GM12864 (cell line): ENCODE data around the gene PPIP5K1.
"Not testable (repeated sequence)": the region's sequence is repeated elsewhere in the genome, so short reads cannot be mapped to it uniquely, and the experiment has no call there.

Experiments used
- DNase-seq: peaks from one replicate; pipeline ENCODE4 v3.0.0-alpha.2; 2011; ENCODE audit warnings: low read depth
- H3K4me3 ChIP-seq: 2 replicates; pipeline ENCODE4 v1.5.1; 2011; ENCODE audit warnings: mild to moderate bottlenecking, low read depth, low read length, control low read depth
- TF ChIP-seq, protein P1 (sequence below): IDR thresholded peaks from 2 replicates; pipeline ENCODE4 v1.5.1; 2011; ENCODE audit warnings: low read depth, mild to moderate bottlenecking, moderate library complexity, low read length, control low read depth, inconsistent platforms; ENCODE audit errors: missing control alignments

The PPIP5K1 gene

GRCh38 chr15:43538091-43538490 lies 51.9 kb downstream of the PPIP5K1 start:
- DNase-seq = no peak
- H3K4me3 ChIP-seq = no peak overlapping the region
- TF ChIP-seq, protein P1, sequence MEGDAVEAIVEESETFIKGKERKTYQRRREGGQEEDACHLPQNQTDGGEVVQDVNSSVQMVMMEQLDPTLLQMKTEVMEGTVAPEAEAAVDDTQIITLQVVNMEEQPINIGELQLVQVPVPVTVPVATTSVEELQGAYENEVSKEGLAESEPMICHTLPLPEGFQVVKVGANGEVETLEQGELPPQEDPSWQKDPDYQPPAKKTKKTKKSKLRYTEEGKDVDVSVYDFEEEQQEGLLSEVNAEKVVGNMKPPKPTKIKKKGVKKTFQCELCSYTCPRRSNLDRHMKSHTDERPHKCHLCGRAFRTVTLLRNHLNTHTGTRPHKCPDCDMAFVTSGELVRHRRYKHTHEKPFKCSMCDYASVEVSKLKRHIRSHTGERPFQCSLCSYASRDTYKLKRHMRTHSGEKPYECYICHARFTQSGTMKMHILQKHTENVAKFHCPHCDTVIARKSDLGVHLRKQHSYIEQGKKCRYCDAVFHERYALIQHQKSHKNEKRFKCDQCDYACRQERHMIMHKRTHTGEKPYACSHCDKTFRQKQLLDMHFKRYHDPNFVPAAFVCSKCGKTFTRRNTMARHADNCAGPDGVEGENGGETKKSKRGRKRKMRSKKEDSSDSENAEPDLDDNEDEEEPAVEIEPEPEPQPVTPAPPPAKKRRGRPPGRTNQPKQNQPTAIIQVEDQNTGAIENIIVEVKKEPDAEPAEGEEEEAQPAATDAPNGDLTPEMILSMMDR = no peak

DNA sequence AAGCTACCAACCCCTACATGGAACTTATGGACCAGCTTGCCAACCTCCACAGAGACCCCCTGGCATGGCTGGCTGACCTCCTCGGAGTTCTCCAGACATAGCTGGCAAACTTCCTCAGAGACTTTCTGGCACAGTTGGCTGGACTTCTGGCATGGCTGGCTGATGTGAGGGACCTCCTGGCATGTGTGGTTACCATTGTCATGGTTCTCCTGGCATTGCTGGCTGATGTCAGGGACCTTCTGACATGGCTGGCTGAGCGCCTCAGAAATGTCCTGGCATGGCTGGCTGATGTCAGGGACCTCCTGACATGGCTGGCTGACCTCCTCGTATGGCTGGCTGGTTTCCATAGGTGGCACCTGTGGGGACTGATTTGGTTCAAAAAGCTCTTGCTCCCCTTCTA lies 55.1 kb downstream of the PPIP5K1 start:
- no peak for DNase-seq
- TF ChIP-seq, protein P1 = no peak
- H3K4me3 ChIP-seq = no peak overlapping the region

DNA sequence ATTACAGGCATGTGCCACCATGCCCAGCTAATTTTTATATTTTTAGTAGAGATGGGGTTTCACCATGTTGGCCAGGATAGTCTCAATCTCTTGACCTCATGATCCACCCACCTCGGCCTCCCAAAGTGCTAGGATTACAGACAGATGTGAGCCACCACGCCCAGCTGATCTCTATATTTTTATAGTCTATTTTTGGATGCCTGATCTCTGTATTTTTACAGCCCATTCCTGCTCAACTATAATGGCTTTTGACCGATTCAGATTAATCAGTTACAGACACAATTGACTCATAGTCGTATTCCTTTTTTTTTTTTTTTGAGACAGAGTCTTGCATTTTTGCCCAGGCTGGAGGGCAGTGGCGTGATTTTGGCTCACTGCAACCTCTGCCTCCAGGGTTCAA lies 57.2 kb downstream of the PPIP5K1 start:
- not testable (repeated sequence) for DNase-seq, H3K4me3 ChIP-seq

- TF ChIP-seq, protein P1 = no peak
- DNase-seq = no peak
- no peak overlapping the region for H3K4me3 ChIP-seq
Observed at GRCh38 chr15:43531018-43531670, 58.9 kb downstream of the PPIP5K1 start.

- TF ChIP-seq, protein P1 = no peak
- no peak overlapping the region for H3K4me3 ChIP-seq
- no peak for DNase-seq
Observed at GRCh38 chr15:43529587-43530345, 60.2 kb downstream of the PPIP5K1 start.

- no peak for DNase-seq
- H3K4me3 ChIP-seq = no peak overlapping the region
- TF ChIP-seq, protein P1 = no peak
Observed at GRCh38 chr15:43529141-43529540, 60.9 kb downstream of the PPIP5K1 start.

- H3K4me3 ChIP-seq = no peak overlapping the region
- TF ChIP-seq, protein P1 = no peak
- DNase-seq = no peak
Observed at GRCh38 chr15:43528542-43529007, 61.4 kb downstream of the PPIP5K1 start.
